Measurements from ENCODE around the gene NASP. TPM values are rescaled to one million over a fixed set of nuclear protein-coding genes. Genes with fewer than 3 reads are reported as not detected.

NASP gene
- total RNA-seq, 1 experiment from 2014 or later: 514 TPM

- Histone ChIP-seq H2AFZ (ENCODE audit: low read length) (no peak overlapping the region), H3K27ac (ENCODE audit: insufficient read length, low read depth, low read length) (no peak overlapping the region), H3K18ac (ENCODE audit: insufficient read length, low read depth, low read length) (no peak overlapping the region), H3K79me1 (ENCODE audit: insufficient read depth, low read depth, low read length, poor library complexity, severe bottlenecking) (no peaks in the 10 kb centered on the region), H2BK20ac (ENCODE audit: low read depth, low read length, poor library complexity, severe bottlenecking) (no peak overlapping the region), H3K56ac (ENCODE audit: insufficient read length, low read depth, low read length) (no peak overlapping the region), H4K20me1 (ENCODE audit: control insufficient read depth, insufficient read depth, insufficient read length) (no peaks in the 10 kb centered on the region), H3K79me2 (ENCODE audit: insufficient read depth, low read length) (no peaks in the 10 kb centered on the region), H4K91ac (ENCODE audit: insufficient read length, low read depth, low read length) (no peak overlapping the region), H4K5ac (ENCODE audit: insufficient read length, low read depth, low read length) (no peak overlapping the region), H2BK15ac (ENCODE audit: low read depth, low read length) (no peak overlapping the region), H3K9me3 (ENCODE audit: control insufficient read depth, low read depth, low read length) (no peaks in the 10 kb centered on the region), H3K4ac (ENCODE audit: low read depth, low read length) (no peak overlapping the region), H3K4me2 (ENCODE audit: insufficient read depth, insufficient read length, low read length) (no peak overlapping the region), H3K23ac (ENCODE audit: insufficient read length, low read depth, low read length) (no peak overlapping the region), H2BK12ac (ENCODE audit: insufficient read length, low read depth, low read length) (no peak overlapping the region), H3K9ac (ENCODE audit: extremely low read depth, insufficient read length, low read length) (no peak overlapping the region), H2AK5ac (ENCODE audit: insufficient read length, low read length) (no peak overlapping the region), H2BK120ac (ENCODE audit: low read depth, low read length, poor library complexity, severe bottlenecking) (no peak overlapping the region), H4K8ac (replicated peaks; ENCODE audit: insufficient read length, low read depth, low read length) (no peak overlapping the region), H3K23me2 (ENCODE audit: insufficient read length, low read depth, low read length, poor library complexity, severe bottlenecking) (no peaks in the 10 kb centered on the region), H3K27me3 (ENCODE audit: insufficient read depth, low read length) (no peaks in the 10 kb centered on the region), H3K14ac (ENCODE audit: insufficient read depth, low read length) (no peak overlapping the region), H2BK5ac (ENCODE audit: insufficient read length, low read length) (no peak overlapping the region), H3T11ph (ENCODE audit: low read length) (no peak overlapping the region), H3K4me1 (ENCODE audit: insufficient read depth, low read length) (no peaks in the 10 kb centered on the region)
- no peak for TF ChIP-seq CTCF (conservative IDR thresholded peaks at IDR 0.05)
- Mint-ChIP-seq H3K27ac (no peak overlapping the region), H3K36me3 (ENCODE audit: insufficient read depth in 1 of 3, low read depth in 3 of 3) (no peaks in the 10 kb centered on the region), H3K27me3 (ENCODE audit: low read depth) (no peaks in the 10 kb centered on the region; the same call in 1 of the 2 replicates), H3K4me3 (no peak overlapping the region), H3K4me1 (peaks cover 8 to 18% of the 10 kb centered on the region in 2 experiments), H3K9me3 (no peaks in the 10 kb centered on the region)
- no CpG with 5 or more reads among the region's 7 CpGs for WGBS (ENCODE audit: extremely low coverage, insufficient read length, low lambda C conversion rate)
- no peak for DNase-seq
These were observed 38.1 kb upstream of the NASP start for GRCh38 chr1:45545553-45546310.

All from H9 (cell line).